Neural progenitor cell (in vitro differentiated cells): ENCODE results near the gene CPLX1.

Experiments
- EZH2 ChIP-seq: fragments of 200-600 bp; sonication (generic); IDR thresholded peaks from 2 replicates; pipeline ENCODE4 v1.6.1; 2017; ENCODE audit warnings: antibody characterized with exemption, mild to moderate bottlenecking, moderate library complexity
- EZH2phosphoT487 ChIP-seq: fragments of 200-600 bp; sonication (generic); IDR thresholded peaks from 2 replicates; pipeline ENCODE4 v1.6.1; 2017; ENCODE audit warnings: antibody characterized with exemption
- TF ChIP-seq, protein P1 (sequence below): fragments of 200-600 bp; sonication (generic); IDR thresholded peaks from 2 replicates; pipeline ENCODE4 v1.5.1; 2017; ENCODE audit warnings: antibody characterized with exemption, mild to moderate bottlenecking

- TF ChIP-seq, protein P1, sequence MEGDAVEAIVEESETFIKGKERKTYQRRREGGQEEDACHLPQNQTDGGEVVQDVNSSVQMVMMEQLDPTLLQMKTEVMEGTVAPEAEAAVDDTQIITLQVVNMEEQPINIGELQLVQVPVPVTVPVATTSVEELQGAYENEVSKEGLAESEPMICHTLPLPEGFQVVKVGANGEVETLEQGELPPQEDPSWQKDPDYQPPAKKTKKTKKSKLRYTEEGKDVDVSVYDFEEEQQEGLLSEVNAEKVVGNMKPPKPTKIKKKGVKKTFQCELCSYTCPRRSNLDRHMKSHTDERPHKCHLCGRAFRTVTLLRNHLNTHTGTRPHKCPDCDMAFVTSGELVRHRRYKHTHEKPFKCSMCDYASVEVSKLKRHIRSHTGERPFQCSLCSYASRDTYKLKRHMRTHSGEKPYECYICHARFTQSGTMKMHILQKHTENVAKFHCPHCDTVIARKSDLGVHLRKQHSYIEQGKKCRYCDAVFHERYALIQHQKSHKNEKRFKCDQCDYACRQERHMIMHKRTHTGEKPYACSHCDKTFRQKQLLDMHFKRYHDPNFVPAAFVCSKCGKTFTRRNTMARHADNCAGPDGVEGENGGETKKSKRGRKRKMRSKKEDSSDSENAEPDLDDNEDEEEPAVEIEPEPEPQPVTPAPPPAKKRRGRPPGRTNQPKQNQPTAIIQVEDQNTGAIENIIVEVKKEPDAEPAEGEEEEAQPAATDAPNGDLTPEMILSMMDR: no peak
- TF ChIP-seq EZH2phosphoT487: no peak
- no peak for TF ChIP-seq EZH2
Observed at GRCh38 chr4:748461-748860, 77.5 kb downstream of the CPLX1 start.
